ENCODE data around the gene MIEF1. TPM values are rescaled to one million over a fixed set of nuclear protein-coding genes. Genes with fewer than 3 reads are reported as not detected.

MIEF1 gene
- total and polyA plus RNA-seq, 2 donors (not counting 1 experiment from before 2014, with no cell fraction given), result 9.8 to 37.2 TPM

GRCh38 chr22:39456522-39457197, 45.4 kb upstream of the MIEF1 start, which contains the start of gene MGAT3:
Gene MGAT3 (plus strand): TSS chr22:39457012. CDS start chr22:39487348, 30,336 bp downstream.
- no peak for TF ChIP-seq EZH2 (IDR thresholded peaks at IDR 0.05; ENCODE audit: borderline replicate concordance, insufficient read depth, low read depth, low read length, poor library complexity, severe bottlenecking)
- TF ChIP-seq CTCF (IDR thresholded peaks at IDR 0.05), result no peak
- WGBS (ENCODE audit: insufficient coverage), result 62% methylated on average over 48 of the region's 80 CpGs
- peaks cover 20 to 24% of the 10 kb centered on the region in 2 donors for H3K4me1 ChIP-seq (ENCODE audit: control insufficient read depth in 2 of 2, insufficient read depth in 2 of 2, low read length in 2 of 2)
- peak within 1 kb of the TSS; percentile 65 for H2AFZ ChIP-seq (ENCODE audit: insufficient read depth, low read depth, low read length, poor library complexity, severe bottlenecking)
- no peaks in the 10 kb centered on the region for H4K20me1 ChIP-seq (ENCODE audit: control insufficient read depth, insufficient read depth, low read length, poor library complexity, severe bottlenecking)
- peak within 1 kb of the TSS; percentile 85 for H3K4me3 Mint-ChIP-seq
- no peaks in the 10 kb centered on the region for H3K9me3 Mint-ChIP-seq (ENCODE audit: insufficient read depth)
- POLR2A ChIA-PET, result no interaction called here
- ATAC-seq (ENCODE audit: low read depth), result peak; percentile 12
- H3K4me1 Mint-ChIP-seq, result peaks cover 62% of the 10 kb centered on the region
- peak within 1 kb of the TSS; percentile 88 for H3K27ac Mint-ChIP-seq
- H3K4me2 ChIP-seq (replicated peaks; ENCODE audit: low read depth, low read length, poor library complexity, severe bottlenecking), result peak within 1 kb of the TSS; percentile 93
- peak within 1 kb of the TSS; percentile 69 for H3K9ac ChIP-seq (ENCODE audit: low read length)
- peaks cover 0 to 23% (median 5%) of the 10 kb centered on the region in 4 experiments for H3K27me3 ChIP-seq (replicated peaks in 1 of 4; ENCODE audit: control extremely low read depth in 1 of 4, control insufficient read depth in 3 of 4, insufficient read depth in 4 of 4, low read length in 3 of 4)
- H3K27ac ChIP-seq (ENCODE audit: low read length in 2 of 2), result no peak within 1 kb of the TSS
- intact Hi-C loops (cut with micrococcal nuclease), result no loop called here
- no peaks in the 10 kb centered on the region for H3K36me3 ChIP-seq (replicated peaks in 1 of 2; ENCODE audit: control extremely low read depth in 1 of 2, control insufficient read depth in 1 of 2, extremely low read depth in 1 of 2, insufficient read depth in 2 of 2, low read length in 1 of 2)
- DNase-seq, result peak; percentile 41
- H3K9me3 ChIP-seq (ENCODE audit: control extremely low read depth in 1 of 3, control insufficient read depth in 2 of 3, insufficient read depth in 1 of 3, low read length in 2 of 3), result no peaks in the 10 kb centered on the region
- peaks cover 17% of the 10 kb centered on the region for H3K79me2 ChIP-seq (ENCODE audit: control insufficient read depth, insufficient read depth, low read length)
- peaks cover 9% of the 10 kb centered on the region for H3K27me3 Mint-ChIP-seq
- CTCF ChIA-PET, result no interaction called here
- H3K4me3 ChIP-seq (ENCODE audit: control extremely low read depth in 1 of 5, extremely low read depth in 1 of 5, insufficient read depth in 1 of 5, low read depth in 2 of 5, low read length in 4 of 5), result peak within 1 kb of the TSS in 4 of 5 experiments; percentile 38 to 65 (median 56)

- Mint-ChIP-seq H3K4me3 (no peak overlapping the region), H3K4me1 (peaks cover 61% of the 10 kb centered on the region), H3K27me3 (peaks cover 9% of the 10 kb centered on the region), H3K27ac (no peak overlapping the region), H3K9me3 (ENCODE audit: insufficient read depth) (no peaks in the 10 kb centered on the region)
- H3K27ac ChIP-seq (ENCODE audit: low read length in 2 of 2), result no peak overlapping the region
- ChIA-PET CTCF (no interaction called here), POLR2A (interaction anchor here (2.5 kb wide), 1 partner anchor 10 kb away, joined by 23 read pairs; no protein-coding TSS in a partner anchor)
- H3K27me3 ChIP-seq (replicated peaks in 1 of 4; ENCODE audit: control extremely low read depth in 1 of 4, control insufficient read depth in 3 of 4, insufficient read depth in 4 of 4, low read length in 3 of 4), result peaks cover 0 to 23% (median 5%) of the 10 kb centered on the region in 4 experiments
- intact Hi-C loops (cut with micrococcal nuclease), result no loop called here
- H2AFZ ChIP-seq (ENCODE audit: insufficient read depth, low read depth, low read length, poor library complexity, severe bottlenecking), result peak overlapping the region; percentile 65
- H3K79me2 ChIP-seq (ENCODE audit: control insufficient read depth, insufficient read depth, low read length), result peaks cover 19% of the 10 kb centered on the region
- no peak for TF ChIP-seq CTCF (IDR thresholded peaks at IDR 0.05)
- TF ChIP-seq EZH2 (IDR thresholded peaks at IDR 0.05; ENCODE audit: borderline replicate concordance, insufficient read depth, low read depth, low read length, poor library complexity, severe bottlenecking), result no peak
- H3K9me3 ChIP-seq (ENCODE audit: control extremely low read depth in 1 of 3, control insufficient read depth in 2 of 3, insufficient read depth in 1 of 3, low read length in 2 of 3), result no peaks in the 10 kb centered on the region
- H3K4me1 ChIP-seq (ENCODE audit: control insufficient read depth in 2 of 2, insufficient read depth in 2 of 2, low read length in 2 of 2), result peaks cover 19 to 25% of the 10 kb centered on the region in 2 donors
- DNase-seq (no peak), ATAC-seq (ENCODE audit: low read depth) (peak; percentile 34)
- H3K4me3 ChIP-seq (ENCODE audit: control extremely low read depth in 1 of 5, extremely low read depth in 1 of 5, insufficient read depth in 1 of 5, low read depth in 2 of 5, low read length in 4 of 5), result peak overlapping the region in 3 of 5 experiments; percentile 47 to 65 (median 64)
- H3K4me2 ChIP-seq (replicated peaks; ENCODE audit: low read depth, low read length, poor library complexity, severe bottlenecking), result peak overlapping the region; percentile 93
- H3K36me3 ChIP-seq (replicated peaks in 1 of 2; ENCODE audit: control extremely low read depth in 1 of 2, control insufficient read depth in 1 of 2, extremely low read depth in 1 of 2, insufficient read depth in 2 of 2, low read length in 1 of 2), result no peaks in the 10 kb centered on the region
- 1% methylated on average over 39 of the region's 63 CpGs for WGBS (ENCODE audit: insufficient coverage)
- no peaks in the 10 kb centered on the region for H4K20me1 ChIP-seq (ENCODE audit: control insufficient read depth, insufficient read depth, low read length, poor library complexity, severe bottlenecking)
- H3K9ac ChIP-seq (ENCODE audit: low read length), result no peak overlapping the region
Measured at GRCh38 chr22:39457198-39457555, 44.9 kb upstream of the MIEF1 start.

All from B cell (primary cell).